Tibial nerve (tissue), 3 donors: ENCODE data around the gene DHX36.

Experiments
- CTCF ChIP-seq, 5 experiments: fragments of 200-600 bp in 3 of 5; fragments of 450-650 bp in 2 of 5; sonication (generic) in 3 of 5; IDR thresholded peaks; one replicate each; pipeline ENCODE4 v1.5.1; 2016 to 2019; ENCODE audit warnings: antibody characterized with exemption in 5 of 5, mild to moderate bottlenecking in 3 of 5, moderate library complexity in 2 of 5
- POLR2A ChIP-seq, 2 donors: fragments of 450-650 bp; IDR thresholded peaks; one replicate each; pipeline ENCODE4 v1.6.1; 2017; ENCODE audit warnings: antibody characterized with exemption in 2 of 2, mild to moderate bottlenecking in 2 of 2, moderate library complexity in 2 of 2

GRCh38 chr3:154273381-154273780 is 50.9 kb downstream of the DHX36 start:
- TF ChIP-seq CTCF (IDR thresholded peaks at IDR 0.05) (no peak), POLR2A (IDR thresholded peaks at IDR 0.05) (no peak)
